Measurements from ENCODE around the gene ALKBH6.

- no peak for TF ChIP-seq CTCF (IDR thresholded peaks at IDR 0.05; ENCODE audit: insufficient read depth, low read depth, low read length)
- TF ChIP-seq EZH2 (IDR thresholded peaks at IDR 0.05; ENCODE audit: insufficient read depth, low read length): no peak
Measured at GRCh38 chr19:36049080-36049698, 35.2 kb upstream of the ALKBH6 start.

All from astrocyte (in vitro differentiated cells and primary cell).